ENCODE data around the gene ERMAP.

DNA sequence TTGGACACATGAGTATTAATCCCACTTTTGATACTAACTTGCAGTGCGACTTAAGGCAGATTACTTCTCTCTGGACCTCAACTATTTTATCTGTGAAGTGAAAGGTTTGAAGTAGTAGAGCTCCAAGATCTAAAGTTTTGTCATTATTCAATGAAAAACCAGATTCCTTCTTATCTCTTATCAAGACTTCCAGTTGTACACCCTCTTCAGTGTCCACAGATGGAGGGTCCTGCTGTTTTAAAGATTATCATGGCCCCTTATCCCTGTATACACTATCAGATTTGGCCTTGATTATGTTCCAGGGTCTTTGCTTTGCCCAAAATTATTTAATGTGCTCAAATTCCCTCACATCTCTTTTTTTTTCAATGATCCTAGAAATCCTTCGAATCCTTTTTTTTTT is 48.8 kb upstream of the ERMAP start:
- TF ChIP-seq, protein P1, sequence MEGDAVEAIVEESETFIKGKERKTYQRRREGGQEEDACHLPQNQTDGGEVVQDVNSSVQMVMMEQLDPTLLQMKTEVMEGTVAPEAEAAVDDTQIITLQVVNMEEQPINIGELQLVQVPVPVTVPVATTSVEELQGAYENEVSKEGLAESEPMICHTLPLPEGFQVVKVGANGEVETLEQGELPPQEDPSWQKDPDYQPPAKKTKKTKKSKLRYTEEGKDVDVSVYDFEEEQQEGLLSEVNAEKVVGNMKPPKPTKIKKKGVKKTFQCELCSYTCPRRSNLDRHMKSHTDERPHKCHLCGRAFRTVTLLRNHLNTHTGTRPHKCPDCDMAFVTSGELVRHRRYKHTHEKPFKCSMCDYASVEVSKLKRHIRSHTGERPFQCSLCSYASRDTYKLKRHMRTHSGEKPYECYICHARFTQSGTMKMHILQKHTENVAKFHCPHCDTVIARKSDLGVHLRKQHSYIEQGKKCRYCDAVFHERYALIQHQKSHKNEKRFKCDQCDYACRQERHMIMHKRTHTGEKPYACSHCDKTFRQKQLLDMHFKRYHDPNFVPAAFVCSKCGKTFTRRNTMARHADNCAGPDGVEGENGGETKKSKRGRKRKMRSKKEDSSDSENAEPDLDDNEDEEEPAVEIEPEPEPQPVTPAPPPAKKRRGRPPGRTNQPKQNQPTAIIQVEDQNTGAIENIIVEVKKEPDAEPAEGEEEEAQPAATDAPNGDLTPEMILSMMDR (IDR thresholded peaks at IDR 0.05), result no peak
- no peak for TF ChIP-seq POLR2A (IDR thresholded peaks at IDR 0.05)
